ENCODE results near the gene RNF123.
A peak's percentile ranks its signal among the peaks of the same experiment; 100 is the strongest.

RNF123 gene

GRCh38 chr3:49759226-49759625 is 69.9 kb downstream of the RNF123 start:
- Mint-ChIP-seq H3K4me3 (no peak overlapping the region), H3K27me3 (no peaks in the 10 kb centered on the region), H3K36me3 (ENCODE audit: low read depth) (peaks cover 10% of the 10 kb centered on the region), H3K4me1 (ENCODE audit: low read depth) (peaks cover 16% of the 10 kb centered on the region), H3K9me3 (no peaks in the 10 kb centered on the region), H3K27ac (peak overlapping the region; percentile 25)
- intact Hi-C loops (cut with micrococcal nuclease) = no loop called here

DNA sequence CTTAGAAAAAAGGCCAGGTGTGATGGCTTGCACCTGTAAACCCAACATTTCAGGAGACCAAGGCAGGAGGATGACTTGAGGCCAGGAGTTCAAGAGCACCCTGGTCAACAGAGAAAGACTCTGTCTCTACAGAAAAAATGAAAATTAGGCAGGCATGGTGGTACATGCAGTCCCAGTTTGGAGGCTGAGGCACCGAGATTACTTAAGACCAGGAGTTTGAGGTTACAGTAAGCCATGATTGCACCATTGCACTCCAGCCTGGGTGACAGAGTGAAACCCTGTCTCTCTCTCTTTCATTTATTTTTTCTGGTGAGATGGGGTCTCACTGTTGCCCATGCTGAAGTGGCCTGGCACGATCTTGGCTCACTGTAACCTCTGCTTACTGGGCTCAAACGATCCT is 72.3 kb downstream of the RNF123 start:
- intact Hi-C loops (cut with micrococcal nuclease) = no loop called here
- H3K27me3 Mint-ChIP-seq = no peaks in the 10 kb centered on the region
- H3K4me1 Mint-ChIP-seq (ENCODE audit: low read depth) = peaks cover 12% of the 10 kb centered on the region
- H3K27ac Mint-ChIP-seq = no peak overlapping the region
- peaks cover 11% of the 10 kb centered on the region for H3K36me3 Mint-ChIP-seq (ENCODE audit: low read depth)
- H3K9me3 Mint-ChIP-seq = no peaks in the 10 kb centered on the region
- H3K4me3 Mint-ChIP-seq = no peak overlapping the region

- intact Hi-C loops (cut with micrococcal nuclease) = no loop called here
- peaks cover 11% of the 10 kb centered on the region for H3K36me3 Mint-ChIP-seq (ENCODE audit: low read depth)
- no peaks in the 10 kb centered on the region for H3K9me3 Mint-ChIP-seq
- no peak overlapping the region for H3K27ac Mint-ChIP-seq
- no peak overlapping the region for H3K4me3 Mint-ChIP-seq
- H3K27me3 Mint-ChIP-seq = no peaks in the 10 kb centered on the region
- H3K4me1 Mint-ChIP-seq (ENCODE audit: low read depth) = peaks cover 12% of the 10 kb centered on the region
Observed at GRCh38 chr3:49763981-49764380, 74.6 kb downstream of the RNF123 start.

DNA sequence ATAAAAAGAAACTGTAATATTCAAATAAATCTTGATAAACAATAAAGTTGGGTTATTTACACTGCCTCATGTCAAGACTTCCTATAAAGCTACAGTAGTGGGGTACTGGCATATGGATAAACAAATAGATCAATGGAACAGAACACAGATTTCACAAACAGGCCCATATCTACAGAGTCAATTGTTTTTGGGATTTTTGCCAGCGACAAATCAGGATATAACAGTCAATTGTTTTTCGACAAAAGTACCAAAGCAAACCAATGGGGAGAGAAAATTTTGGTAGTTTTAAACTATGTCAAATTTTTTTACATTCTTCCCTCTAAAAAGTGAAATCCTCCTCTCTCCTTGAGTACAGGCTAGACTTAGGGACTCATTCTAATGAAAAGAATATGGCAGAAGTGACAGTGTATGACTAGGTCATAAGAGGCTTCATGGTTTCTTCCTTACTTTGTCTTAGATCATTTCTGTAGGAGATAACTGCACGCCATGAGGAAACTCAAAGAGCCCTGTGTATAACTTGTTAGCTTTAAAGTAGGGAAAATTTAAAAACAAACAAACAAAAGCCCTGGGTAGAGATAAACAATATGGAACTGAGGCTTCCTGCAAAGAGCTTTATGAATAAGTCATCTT is 80.0 kb downstream of the RNF123 start:
- Mint-ChIP-seq H3K36me3 (ENCODE audit: low read depth) (peaks cover 34% of the 10 kb centered on the region), H3K9me3 (no peaks in the 10 kb centered on the region), H3K4me1 (ENCODE audit: low read depth) (no peaks in the 10 kb centered on the region), H3K4me3 (no peak overlapping the region), H3K27me3 (no peaks in the 10 kb centered on the region), H3K27ac (no peak overlapping the region)
- intact Hi-C loops (cut with micrococcal nuclease) = no loop called here

DNA sequence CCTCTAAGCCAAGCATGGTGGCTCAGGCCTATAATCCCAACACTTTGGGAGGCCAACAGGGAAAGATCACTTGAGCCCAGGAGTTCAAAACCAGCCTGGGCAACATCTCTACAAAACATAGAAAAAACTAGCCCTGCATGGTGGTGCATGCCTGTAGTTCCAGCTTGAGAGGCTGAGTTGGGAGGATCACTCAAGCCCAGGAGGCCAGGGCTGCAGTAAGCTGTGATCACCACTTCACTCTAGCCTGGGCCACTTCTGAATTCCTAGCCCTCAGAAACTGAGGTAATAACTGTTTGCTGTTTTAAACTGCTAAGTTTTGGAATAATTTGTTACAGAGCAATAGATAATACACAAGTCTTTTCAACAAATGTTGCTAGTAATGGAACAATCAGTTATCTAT is 80.6 kb downstream of the RNF123 start:
- Mint-ChIP-seq H3K36me3 (ENCODE audit: low read depth) (peaks cover 34% of the 10 kb centered on the region), H3K27ac (no peak overlapping the region), H3K4me1 (ENCODE audit: low read depth) (no peaks in the 10 kb centered on the region), H3K4me3 (no peak overlapping the region), H3K27me3 (no peaks in the 10 kb centered on the region), H3K9me3 (no peaks in the 10 kb centered on the region)
- intact Hi-C loops (cut with micrococcal nuclease) = no loop called here
